Right atrium auricular region (tissue), 2 donors: ENCODE measurements around the gene HEPHL1. TPM values are rescaled to one million over a fixed set of nuclear protein-coding genes. Genes with fewer than 3 reads are reported as not detected.

ENCODE experiments used
- DNase-seq: peaks from one replicate; pipeline ENCODE4 v3.0.0-alpha.2; 2019; ENCODE audit warnings: low spot score
- H3K27ac ChIP-seq, 2 donors: fragments of 200-600 bp; sonication (generic); 1 replicate in 1 of 2; 2 replicates in 1 of 2; pipeline ENCODE4 v1.5.1; 2016 to 2019
- H3K27me3 ChIP-seq, 2 donors: fragments of 200-600 bp; sonication (generic); one replicate each; pipeline versions ENCODE4 v1.5.1 to v1.6.0; 2017 to 2019
- H3K36me3 ChIP-seq: fragments of 200-600 bp; sonication (generic); one replicate; pipeline ENCODE4 v1.5.1; 2016
- H3K4me1 ChIP-seq, 2 donors: fragments of 200-600 bp; sonication (generic); one replicate each; pipeline versions ENCODE4 v1.5.1 to v1.6.0; 2017 to 2019
- H3K4me3 ChIP-seq, 2 donors: fragments of 200-600 bp; sonication (generic); 1 replicate in 1 of 2; 2 replicates in 1 of 2; pipeline ENCODE4 v1.5.1; 2017 to 2019; ENCODE audit warnings: mild to moderate bottlenecking in 1 of 2, moderate library complexity in 1 of 2
- H3K9me3 ChIP-seq, 2 donors: fragments of 200-600 bp; sonication (generic); one replicate each; pipeline ENCODE4 v1.5.1; 2019
- CTCF ChIP-seq, 2 donors: fragments of 200-600 bp; sonication (generic); IDR thresholded peaks; one replicate each; pipeline ENCODE4 v1.5.1; 2019; ENCODE audit warnings: antibody characterized with exemption in 2 of 2
- total RNA-seq, 2 donors: library from RNA; depleted of rRNA; stranded (reverse); fragments of >200 nt; gene quantifications; one replicate each; pipeline ENCODE4 v1.1.0, GENCODE V29; 2016

HEPHL1 gene
- total RNA-seq, 2 donors from 2014 or later = not detected

GRCh38 chr11:94077552-94078293 lies 56.6 kb downstream of the HEPHL1 start:
- Histone ChIP-seq H3K9me3 (no peaks in the 10 kb centered on the region), H3K4me1 (no peaks in the 10 kb centered on the region), H3K27ac (no peak overlapping the region), H3K27me3 (no peaks in the 10 kb centered on the region), H3K36me3 (no peaks in the 10 kb centered on the region), H3K4me3 (no peak overlapping the region)
- peak in 1 of 2 donors; percentile 11 for TF ChIP-seq CTCF (IDR thresholded peaks at IDR 0.05)
- DNase-seq = no peak

- no peak for TF ChIP-seq CTCF (IDR thresholded peaks at IDR 0.05)
- Histone ChIP-seq H3K4me3 (no peak overlapping the region), H3K36me3 (no peaks in the 10 kb centered on the region), H3K27ac (no peak overlapping the region), H3K27me3 (no peaks in the 10 kb centered on the region), H3K4me1 (no peaks in the 10 kb centered on the region), H3K9me3 (no peaks in the 10 kb centered on the region)
- DNase-seq = no peak
Observed at GRCh38 chr11:94084164-94084563, 63.0 kb downstream of the HEPHL1 start.

- Histone ChIP-seq H3K27ac (no peak overlapping the region), H3K27me3 (no peaks in the 10 kb centered on the region), H3K4me1 (no peaks in the 10 kb centered on the region), H3K9me3 (no peaks in the 10 kb centered on the region), H3K4me3 (no peak overlapping the region), H3K36me3 (no peaks in the 10 kb centered on the region)
- DNase-seq = no peak
- TF ChIP-seq CTCF (IDR thresholded peaks at IDR 0.05) = no peak
Observed at GRCh38 chr11:94088906-94089305, 67.8 kb downstream of the HEPHL1 start.

- no peak for DNase-seq
- Histone ChIP-seq H3K4me1 (no peaks in the 10 kb centered on the region), H3K36me3 (no peaks in the 10 kb centered on the region), H3K27me3 (no peaks in the 10 kb centered on the region), H3K9me3 (no peaks in the 10 kb centered on the region), H3K27ac (no peak overlapping the region), H3K4me3 (no peak overlapping the region)
- no peak for TF ChIP-seq CTCF (IDR thresholded peaks at IDR 0.05)
Observed at GRCh38 chr11:94089341-94089740, 68.2 kb downstream of the HEPHL1 start.

- H3K36me3 ChIP-seq = no peaks in the 10 kb centered on the region
- H3K27ac ChIP-seq = no peak overlapping the region
- DNase-seq = no peak
- H3K4me1 ChIP-seq = no peaks in the 10 kb centered on the region
- no peaks in the 10 kb centered on the region for H3K9me3 ChIP-seq
- no peaks in the 10 kb centered on the region for H3K27me3 ChIP-seq
- TF ChIP-seq CTCF (IDR thresholded peaks at IDR 0.05) = no peak
- no peak overlapping the region for H3K4me3 ChIP-seq
Observed at GRCh38 chr11:94090401-94090800, 69.2 kb downstream of the HEPHL1 start.

- TF ChIP-seq CTCF (IDR thresholded peaks at IDR 0.05) = no peak
- Histone ChIP-seq H3K36me3 (no peaks in the 10 kb centered on the region), H3K9me3 (no peaks in the 10 kb centered on the region), H3K4me3 (no peak overlapping the region), H3K27ac (no peak overlapping the region), H3K27me3 (no peaks in the 10 kb centered on the region), H3K4me1 (no peaks in the 10 kb centered on the region)
- DNase-seq = no peak
Observed at GRCh38 chr11:94091091-94091490, 69.9 kb downstream of the HEPHL1 start.
